Neural progenitor cell (in vitro differentiated cells): ENCODE data around the gene PNLIPRP1.

Source experiments
- EZH2 ChIP-seq: fragments of 200-600 bp; sonication (generic); IDR thresholded peaks from 2 replicates; pipeline ENCODE4 v1.6.1; 2017; ENCODE audit warnings: antibody characterized with exemption, mild to moderate bottlenecking, moderate library complexity
- TF ChIP-seq, protein P1 (sequence below): fragments of 200-600 bp; sonication (generic); IDR thresholded peaks from 2 replicates; pipeline ENCODE4 v1.5.1; 2017; ENCODE audit warnings: antibody characterized with exemption, mild to moderate bottlenecking

- TF ChIP-seq EZH2 = no peak
- TF ChIP-seq, protein P1, sequence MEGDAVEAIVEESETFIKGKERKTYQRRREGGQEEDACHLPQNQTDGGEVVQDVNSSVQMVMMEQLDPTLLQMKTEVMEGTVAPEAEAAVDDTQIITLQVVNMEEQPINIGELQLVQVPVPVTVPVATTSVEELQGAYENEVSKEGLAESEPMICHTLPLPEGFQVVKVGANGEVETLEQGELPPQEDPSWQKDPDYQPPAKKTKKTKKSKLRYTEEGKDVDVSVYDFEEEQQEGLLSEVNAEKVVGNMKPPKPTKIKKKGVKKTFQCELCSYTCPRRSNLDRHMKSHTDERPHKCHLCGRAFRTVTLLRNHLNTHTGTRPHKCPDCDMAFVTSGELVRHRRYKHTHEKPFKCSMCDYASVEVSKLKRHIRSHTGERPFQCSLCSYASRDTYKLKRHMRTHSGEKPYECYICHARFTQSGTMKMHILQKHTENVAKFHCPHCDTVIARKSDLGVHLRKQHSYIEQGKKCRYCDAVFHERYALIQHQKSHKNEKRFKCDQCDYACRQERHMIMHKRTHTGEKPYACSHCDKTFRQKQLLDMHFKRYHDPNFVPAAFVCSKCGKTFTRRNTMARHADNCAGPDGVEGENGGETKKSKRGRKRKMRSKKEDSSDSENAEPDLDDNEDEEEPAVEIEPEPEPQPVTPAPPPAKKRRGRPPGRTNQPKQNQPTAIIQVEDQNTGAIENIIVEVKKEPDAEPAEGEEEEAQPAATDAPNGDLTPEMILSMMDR = no peak
Observed at GRCh38 chr10:116588995-116589394, 1.8 kb upstream of the PNLIPRP1 start.
